Endometrial microvascular endothelial cells (primary cell): ENCODE measurements around the gene FBXW7. TPM values are rescaled to one million over a fixed set of nuclear protein-coding genes. Genes with fewer than 3 reads are reported as not detected.

Experiments used
- in situ Hi-C: cut with HindIII; loops from 2 replicates; pipeline ENCODE4 v1.10.0; 2017; ENCODE audit warnings: low sequenced_read_pairs, low pct_unique_long_range_greater_than_20kb; ENCODE audit errors: inconsistent ontology term
- total RNA-seq: library from RNA; depleted of rRNA; stranded (reverse); fragments of >200 nt; gene quantifications from one replicate; pipeline ENCODE4 v1.2.3, GENCODE V29; 2015; ENCODE audit errors: inconsistent ontology term

FBXW7 gene
- total RNA-seq, 1 donor from 2014 or later: 45.3 TPM

- in situ Hi-C loops: no loop called here
Observed at GRCh38 chr4:152363086-152363485, 172.8 kb downstream of the FBXW7 start.

DNA sequence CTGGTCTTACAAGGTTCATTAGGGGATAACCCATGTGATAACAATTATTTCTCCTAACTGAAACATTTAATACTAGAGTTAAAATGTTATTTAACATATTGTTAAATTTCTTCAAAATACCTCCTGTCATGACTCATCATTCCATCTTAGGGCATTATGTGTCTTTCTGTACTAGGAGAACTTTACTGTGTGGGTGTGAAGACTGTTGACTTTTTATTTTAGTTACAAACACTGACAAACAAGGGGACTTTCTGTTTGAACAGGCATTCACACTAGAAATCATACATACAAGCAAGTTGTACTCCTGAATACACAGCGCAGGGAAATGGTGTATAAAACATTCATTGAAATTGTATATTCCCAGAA lies 175.9 kb downstream of the FBXW7 start:
- in situ Hi-C loops: no loop called here

GRCh38 chr4:152359208-152360044 lies 176.5 kb downstream of the FBXW7 start:
- in situ Hi-C loops: no loop called here

- in situ Hi-C loops: no loop called here
Observed at GRCh38 chr4:152357206-152357605, 178.7 kb downstream of the FBXW7 start.

DNA sequence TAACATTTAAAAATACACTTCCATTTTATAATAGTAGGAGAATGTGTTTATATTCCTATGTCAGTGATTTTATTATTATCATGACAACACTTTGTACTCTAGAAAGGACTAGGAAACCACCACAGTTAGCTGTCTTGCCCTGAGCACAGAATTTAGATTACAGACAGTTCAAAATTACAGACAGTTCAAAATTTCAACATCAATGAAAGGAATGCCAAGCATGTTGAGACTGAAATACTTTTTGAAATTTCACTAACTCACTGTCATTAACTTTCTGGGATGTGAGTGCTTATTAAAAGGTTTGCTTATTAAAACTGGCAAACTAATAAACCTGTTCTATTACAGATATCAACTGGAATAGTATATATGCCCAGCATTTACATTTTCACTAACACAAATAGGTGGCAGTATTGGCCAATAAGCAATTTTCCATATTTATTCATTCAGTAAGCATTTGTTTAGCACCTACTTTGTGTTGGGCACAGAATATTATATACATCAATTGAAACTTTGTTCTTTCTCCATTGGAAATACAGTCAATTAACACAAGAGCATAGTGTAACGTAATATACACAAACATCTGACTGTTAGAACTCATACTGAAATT lies 179.4 kb downstream of the FBXW7 start:
- in situ Hi-C loops: no loop called here

- in situ Hi-C loops: no loop called here
Observed at GRCh38 chr4:152352622-152353116, 183.2 kb downstream of the FBXW7 start.

DNA sequence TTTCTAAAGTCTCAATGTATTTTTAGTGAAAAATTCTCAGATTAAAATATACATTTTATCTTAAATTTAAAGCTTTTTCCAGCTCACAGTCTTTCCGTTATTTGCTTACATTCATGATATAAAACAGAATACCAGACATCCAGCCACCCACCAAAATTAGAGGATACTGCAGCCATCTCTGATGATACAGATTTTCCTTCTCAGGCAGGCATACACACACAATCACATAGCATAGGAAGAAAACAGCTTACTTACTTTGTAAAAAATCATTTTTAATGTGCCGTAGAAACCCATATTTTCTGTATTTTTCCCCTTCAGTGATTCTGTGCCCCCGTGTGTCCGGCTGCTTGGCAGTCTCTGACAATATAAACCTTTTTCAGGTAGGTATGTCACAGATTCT lies 183.7 kb downstream of the FBXW7 start:
- in situ Hi-C loops: no loop called here

DNA sequence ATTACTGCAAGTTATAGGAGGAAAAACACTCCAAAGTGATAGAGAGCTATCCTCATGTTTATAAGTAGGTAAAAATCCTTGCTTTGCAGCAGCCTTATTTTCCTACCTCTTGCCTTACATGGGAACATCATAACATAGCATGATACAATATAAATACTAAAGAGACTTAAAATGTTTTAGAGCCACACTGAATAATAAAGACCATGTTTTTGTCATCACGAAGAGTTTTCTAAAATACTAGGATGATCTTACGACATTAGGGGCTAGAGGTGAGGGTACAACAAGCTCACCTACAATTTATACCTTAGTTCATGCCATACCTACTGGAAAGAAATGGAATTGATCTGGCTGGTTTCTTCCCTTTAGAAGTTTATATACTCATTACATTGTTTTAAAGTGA lies 184.8 kb downstream of the FBXW7 start:
- in situ Hi-C loops: no loop called here

DNA sequence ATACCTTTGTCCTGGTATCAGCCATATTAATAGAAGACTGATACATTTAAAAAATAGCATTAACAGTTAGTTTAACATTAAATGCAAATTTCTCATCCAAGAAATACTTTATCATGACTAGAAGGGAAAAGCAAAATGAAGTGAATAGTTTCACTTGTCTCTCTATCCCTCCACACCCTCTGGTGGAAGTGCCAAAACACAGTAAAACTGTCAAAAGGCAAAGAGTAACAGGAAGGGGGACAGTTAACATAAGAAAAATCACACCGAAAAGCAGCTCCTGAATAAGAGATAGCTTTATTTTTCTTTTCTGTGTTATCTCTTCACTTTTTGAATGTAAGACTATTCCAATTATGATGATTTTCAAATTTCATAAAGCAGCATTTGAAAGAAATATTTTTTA lies 187.2 kb downstream of the FBXW7 start:
- in situ Hi-C loops: no loop called here

DNA sequence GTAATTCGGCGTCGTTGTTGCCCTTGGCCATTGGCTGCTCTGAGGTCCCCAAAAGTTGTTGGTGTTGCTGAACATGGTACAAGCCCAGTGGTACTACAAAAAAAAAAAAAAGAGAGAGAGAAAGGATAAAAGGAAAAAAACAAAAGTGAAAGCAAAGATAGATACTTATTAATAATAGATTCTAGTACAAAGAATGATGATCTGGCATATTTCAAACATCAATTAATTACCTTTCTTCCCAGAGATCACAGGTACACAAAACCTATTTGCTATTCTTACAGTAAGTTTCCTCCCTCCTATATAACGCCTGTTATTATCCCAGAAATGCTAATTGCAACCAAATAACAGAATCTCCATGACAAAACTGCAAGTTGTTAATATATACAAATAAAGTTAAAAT lies 188.9 kb downstream of the FBXW7 start:
- in situ Hi-C loops: no loop called here

DNA sequence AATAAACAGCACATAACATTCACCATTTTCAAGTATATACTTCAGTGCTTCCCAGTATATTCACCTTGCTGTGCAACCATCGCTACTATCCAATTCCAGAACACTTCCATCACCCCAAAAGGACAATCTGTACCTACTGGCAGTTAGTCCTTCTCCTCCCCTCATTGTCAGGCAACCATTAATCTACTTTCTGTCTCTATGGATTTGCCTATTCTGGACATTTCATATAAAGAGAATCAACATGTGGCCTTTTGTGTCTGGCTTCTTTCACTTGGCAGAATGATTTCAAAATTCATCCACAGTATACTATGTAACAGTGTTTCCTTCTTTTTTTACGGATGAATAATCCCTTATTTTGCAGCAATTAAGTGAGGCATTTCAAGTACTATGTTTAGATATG lies 189.4 kb downstream of the FBXW7 start:
- in situ Hi-C loops: no loop called here

DNA sequence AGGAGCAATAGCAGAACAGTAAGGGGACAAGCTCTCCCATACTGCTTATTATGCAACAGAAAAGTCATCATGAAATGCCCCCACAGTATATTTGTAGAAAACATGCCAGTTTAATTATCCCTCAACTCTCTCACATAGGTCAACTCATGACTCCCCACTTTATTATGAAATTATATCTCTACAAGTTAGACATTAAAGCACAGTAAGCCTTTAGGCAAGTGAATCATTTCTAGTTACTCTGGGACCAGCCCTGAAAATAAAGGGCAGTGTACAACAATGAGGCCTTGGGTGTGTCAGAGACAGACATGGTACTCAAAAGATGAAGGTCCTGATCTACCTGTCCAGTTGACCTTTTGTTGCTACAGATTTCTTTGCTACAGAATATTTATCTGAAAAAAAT lies 191.9 kb downstream of the FBXW7 start:
- in situ Hi-C loops: no loop called here

DNA sequence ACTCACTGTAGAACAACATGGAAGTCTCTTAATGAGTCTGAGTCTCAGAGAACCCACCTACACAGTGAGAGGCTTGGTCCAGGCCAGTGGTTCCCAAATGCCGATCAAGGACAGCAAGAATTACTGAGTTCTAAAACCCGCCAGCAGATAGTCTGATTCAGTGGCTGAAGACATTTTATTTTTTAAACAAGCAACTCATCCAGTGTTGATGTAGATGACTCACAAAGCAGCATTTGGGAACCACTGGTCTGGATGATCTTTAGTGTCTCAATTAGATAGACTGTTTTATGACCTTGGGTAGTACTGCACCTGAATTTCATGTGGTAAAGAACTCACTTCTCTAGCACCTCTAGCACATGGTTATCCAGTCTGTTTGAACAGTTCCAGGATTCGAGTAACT lies 193.6 kb downstream of the FBXW7 start:
- in situ Hi-C loops: no loop called here

GRCh38 chr4:152340818-152341217 lies 195.1 kb downstream of the FBXW7 start:
- in situ Hi-C loops: no loop called here

DNA sequence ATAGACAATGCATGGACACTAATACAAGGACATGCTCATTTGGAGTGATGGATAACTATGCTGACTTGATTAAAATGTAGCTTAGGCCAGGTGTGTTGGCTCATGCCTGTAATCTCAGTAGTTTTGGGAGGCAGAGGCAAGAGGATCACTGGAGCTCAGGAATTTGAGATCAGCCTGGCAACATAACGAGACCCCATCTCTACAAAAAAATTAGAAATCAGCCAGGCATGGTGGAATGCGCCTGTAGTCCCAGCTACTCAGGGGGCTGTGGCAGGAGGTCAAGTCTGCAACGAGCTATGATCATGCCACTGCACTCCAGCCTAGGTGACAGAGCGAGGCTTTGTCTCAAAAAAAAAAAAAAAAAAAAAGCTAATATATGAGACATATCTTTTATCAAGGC lies 196.3 kb downstream of the FBXW7 start:
- in situ Hi-C loops: no loop called here

DNA sequence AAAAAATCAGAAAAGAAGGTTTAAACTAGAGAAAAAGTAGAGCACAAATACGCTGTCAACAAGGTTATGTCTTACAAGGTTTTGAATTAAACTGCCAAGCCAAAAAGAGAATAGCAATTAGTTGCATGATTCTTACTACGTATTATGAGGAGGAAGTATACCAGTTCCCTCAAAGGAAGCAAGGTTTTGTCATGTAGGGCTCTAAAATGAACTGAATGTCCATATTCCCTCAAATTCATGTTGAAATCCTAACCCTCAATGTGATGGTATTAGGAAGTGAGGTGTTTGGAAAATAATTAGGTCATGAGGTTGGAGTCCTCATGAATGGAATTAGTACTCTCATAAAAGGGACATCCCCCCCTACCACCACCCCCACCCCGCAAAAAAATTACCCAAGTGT lies 201.0 kb downstream of the FBXW7 start:
- in situ Hi-C loops: no loop called here

DNA sequence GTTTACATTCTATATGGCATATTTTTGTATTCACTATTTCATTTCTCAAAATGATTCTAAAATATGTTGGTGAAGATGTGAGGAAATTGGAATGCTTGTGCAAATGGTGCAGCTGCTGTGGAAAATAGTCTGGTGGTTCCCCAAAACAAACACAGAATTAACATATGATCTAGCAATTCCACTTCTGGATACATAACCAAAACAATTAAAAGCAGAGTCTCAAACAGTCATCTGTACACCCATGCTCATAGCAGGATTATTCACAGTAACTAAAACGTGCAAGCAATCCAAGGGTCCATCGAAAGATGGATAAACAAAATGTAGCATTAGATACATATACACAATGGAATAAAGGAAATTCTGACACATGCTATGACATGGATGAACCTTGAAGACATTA lies 204.8 kb downstream of the FBXW7 start:
- in situ Hi-C loops: no loop called here

DNA sequence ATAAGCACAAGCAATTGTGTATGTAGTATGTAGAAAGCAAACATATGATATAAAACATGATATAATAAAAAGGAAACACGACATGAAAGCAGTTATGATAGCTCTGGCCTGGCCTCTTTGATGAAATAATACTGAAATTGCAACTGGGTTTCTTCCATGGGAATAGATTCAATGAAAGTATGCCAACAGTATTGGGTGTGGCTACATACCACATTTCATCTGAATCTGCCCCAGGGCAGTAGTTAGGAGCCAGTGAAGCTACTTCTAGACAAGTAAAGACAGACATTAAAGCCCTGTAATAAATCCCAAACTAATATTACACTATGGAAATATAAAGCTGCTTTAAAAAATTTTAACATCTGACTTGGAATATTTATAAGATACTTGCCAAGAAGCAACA lies 207.3 kb downstream of the FBXW7 start:
- in situ Hi-C loops: no loop called here

DNA sequence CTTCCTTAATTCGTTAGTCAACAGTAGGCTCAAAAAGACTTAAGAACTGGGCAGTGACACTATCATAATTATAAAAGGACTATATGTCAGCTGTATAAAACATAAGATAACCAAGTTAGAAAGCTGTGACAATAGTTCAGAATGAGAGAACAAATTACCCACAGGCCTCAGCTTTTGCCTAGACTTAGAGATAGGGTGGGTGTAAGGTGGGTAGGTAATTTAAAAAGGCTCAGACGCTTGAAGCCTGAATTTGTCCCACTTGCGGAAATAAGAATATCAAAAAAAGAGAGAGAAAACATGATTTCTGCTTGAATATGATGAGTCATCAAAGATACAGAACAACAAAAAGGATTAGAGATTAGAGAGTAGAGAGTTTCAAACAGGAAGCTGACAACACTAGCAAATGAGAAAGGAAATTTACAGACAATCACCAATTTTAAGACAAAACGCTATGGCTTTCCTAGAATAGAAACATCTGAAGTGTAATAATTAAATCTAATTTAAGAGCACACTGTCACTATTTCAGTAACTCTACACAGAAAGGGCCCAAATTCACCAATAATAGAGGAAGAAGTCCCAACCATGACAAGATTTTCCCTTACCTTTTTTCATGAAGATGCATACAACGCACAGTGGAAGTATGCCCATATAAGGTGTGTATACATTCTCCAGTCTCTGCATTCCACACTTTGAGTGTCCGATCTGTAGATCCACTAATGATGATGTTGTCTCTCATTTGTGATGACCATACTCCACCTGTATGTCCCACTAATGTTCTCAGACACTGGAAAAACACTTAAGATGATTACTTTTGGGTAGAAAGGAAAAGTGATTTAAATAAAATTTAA lies 208.1 kb downstream of the FBXW7 start:
- in situ Hi-C loops: no loop called here

DNA sequence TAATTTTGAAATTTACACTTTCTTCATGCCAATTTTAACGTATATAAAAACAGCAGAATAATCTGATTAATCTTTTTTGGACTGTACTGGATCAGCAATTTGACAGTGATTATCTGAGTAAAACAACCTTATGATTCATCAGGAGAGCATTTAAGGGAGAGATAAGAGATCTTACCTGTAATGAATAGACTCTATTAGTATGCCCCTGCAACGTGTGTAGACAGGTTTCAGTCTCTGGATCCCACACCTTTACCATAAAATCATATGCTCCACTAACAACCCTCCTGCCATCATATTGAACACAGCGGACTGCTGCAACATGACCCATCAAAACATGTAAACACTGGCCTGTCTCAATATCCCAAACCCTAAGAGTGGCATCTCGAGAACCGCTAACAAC lies 210.1 kb downstream of the FBXW7 start:
- in situ Hi-C loops: no loop called here
